Muscle layer of duodenum (tissue), 2 donors: ENCODE results near the gene SEMG2.

Source experiments
- H3K27ac ChIP-seq: one replicate; pipeline ENCODE4 v1.7.0; 2013; ENCODE audit warnings: mild to moderate bottlenecking, low read length
- H3K27me3 ChIP-seq: one replicate; pipeline ENCODE4 v1.7.0; 2013; ENCODE audit warnings: low read depth, mild to moderate bottlenecking, control low read depth, low read length
- H3K36me3 ChIP-seq, 2 donors: one replicate each; pipeline ENCODE4 v1.7.0; 2013; ENCODE audit warnings: low read length in 2 of 2, control low read depth in 1 of 2, mild to moderate bottlenecking in 1 of 2; ENCODE audit not compliant: insufficient read depth in 2 of 2, control insufficient read depth in 1 of 2
- H3K4me1 ChIP-seq, 2 donors: one replicate each; pipeline ENCODE4 v1.7.0; 2013; ENCODE audit warnings: low read length in 2 of 2, mild to moderate bottlenecking in 2 of 2, control low read depth in 1 of 2, moderate library complexity in 1 of 2; ENCODE audit not compliant: insufficient read depth in 2 of 2, control insufficient read depth in 1 of 2
- H3K4me3 ChIP-seq, 2 donors: one replicate each; pipeline ENCODE4 v1.7.0; 2013; ENCODE audit warnings: low read length in 2 of 2, low read depth in 1 of 2, mild to moderate bottlenecking in 1 of 2
- H3K9me3 ChIP-seq, 2 donors: one replicate each; pipeline ENCODE4 v1.7.0; 2013; ENCODE audit warnings: low read length in 2 of 2, control low read depth in 1 of 2, mild to moderate bottlenecking in 1 of 2; ENCODE audit not compliant: control insufficient read depth in 1 of 2
- donor health status: healthy.

SEMG2 gene, protein sequence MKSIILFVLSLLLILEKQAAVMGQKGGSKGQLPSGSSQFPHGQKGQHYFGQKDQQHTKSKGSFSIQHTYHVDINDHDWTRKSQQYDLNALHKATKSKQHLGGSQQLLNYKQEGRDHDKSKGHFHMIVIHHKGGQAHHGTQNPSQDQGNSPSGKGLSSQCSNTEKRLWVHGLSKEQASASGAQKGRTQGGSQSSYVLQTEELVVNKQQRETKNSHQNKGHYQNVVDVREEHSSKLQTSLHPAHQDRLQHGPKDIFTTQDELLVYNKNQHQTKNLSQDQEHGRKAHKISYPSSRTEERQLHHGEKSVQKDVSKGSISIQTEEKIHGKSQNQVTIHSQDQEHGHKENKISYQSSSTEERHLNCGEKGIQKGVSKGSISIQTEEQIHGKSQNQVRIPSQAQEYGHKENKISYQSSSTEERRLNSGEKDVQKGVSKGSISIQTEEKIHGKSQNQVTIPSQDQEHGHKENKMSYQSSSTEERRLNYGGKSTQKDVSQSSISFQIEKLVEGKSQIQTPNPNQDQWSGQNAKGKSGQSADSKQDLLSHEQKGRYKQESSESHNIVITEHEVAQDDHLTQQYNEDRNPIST

DNA sequence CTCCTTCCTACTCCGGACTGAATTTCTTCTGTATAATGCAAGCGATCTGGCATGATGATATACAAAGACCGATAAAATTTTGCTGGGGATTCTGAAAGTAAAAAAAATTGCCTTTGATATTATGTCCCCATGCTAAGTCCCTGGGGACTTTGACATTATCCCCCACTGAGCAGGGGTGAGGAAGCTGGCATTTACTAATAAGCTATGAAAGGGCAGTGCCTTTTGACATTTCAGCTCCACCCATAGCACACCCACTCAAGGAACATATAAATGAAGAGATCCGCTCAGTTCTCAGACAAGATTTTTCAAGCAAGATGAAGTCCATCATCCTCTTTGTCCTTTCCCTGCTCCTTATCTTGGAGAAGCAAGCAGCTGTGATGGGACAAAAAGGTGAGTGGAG is at the start of gene SEMG2:
TSS of gene SEMG2 (plus strand) at position 298 of the 400 bp plus-strand sequence. CDS start at position 315, 17 bp downstream.
- H3K27me3 ChIP-seq: peaks cover 4% of the 10 kb centered on the region
- H3K4me3 ChIP-seq: no peak within 1 kb of the TSS
- no peak within 1 kb of the TSS for H3K27ac ChIP-seq

DNA sequence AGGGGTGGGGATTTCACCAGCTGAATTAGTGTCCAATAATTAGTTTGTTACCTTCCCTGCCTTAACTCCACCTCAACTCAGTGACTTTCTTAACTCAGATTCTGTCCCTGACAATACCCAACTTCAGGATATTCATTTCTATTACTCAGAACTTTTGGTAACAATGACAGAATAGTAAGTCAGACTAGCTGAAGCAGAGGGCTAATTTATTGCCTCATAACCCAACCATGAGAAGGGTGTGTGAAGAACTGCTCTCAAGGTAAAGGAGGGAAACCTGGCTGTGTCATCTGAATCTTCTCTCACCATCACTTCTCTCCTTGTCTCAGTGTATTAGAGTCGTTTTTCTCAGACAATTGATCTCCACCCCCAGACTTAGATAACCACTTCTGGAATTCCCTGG is 47.7 kb upstream of the SEMG2 start:
- Histone ChIP-seq H3K36me3 (no peaks in the 10 kb centered on the region), H3K27ac (no peak overlapping the region), H3K4me1 (no peaks in the 10 kb centered on the region), H3K27me3 (no peaks in the 10 kb centered on the region), H3K9me3 (no peaks in the 10 kb centered on the region), H3K4me3 (no peak overlapping the region)

More for the DNA sequence above, at the start of gene SEMG2:
- Histone ChIP-seq H3K4me1 (no peaks in the 10 kb centered on the region), H3K9me3 (no peaks in the 10 kb centered on the region), H3K36me3 (no peaks in the 10 kb centered on the region)

DNA sequence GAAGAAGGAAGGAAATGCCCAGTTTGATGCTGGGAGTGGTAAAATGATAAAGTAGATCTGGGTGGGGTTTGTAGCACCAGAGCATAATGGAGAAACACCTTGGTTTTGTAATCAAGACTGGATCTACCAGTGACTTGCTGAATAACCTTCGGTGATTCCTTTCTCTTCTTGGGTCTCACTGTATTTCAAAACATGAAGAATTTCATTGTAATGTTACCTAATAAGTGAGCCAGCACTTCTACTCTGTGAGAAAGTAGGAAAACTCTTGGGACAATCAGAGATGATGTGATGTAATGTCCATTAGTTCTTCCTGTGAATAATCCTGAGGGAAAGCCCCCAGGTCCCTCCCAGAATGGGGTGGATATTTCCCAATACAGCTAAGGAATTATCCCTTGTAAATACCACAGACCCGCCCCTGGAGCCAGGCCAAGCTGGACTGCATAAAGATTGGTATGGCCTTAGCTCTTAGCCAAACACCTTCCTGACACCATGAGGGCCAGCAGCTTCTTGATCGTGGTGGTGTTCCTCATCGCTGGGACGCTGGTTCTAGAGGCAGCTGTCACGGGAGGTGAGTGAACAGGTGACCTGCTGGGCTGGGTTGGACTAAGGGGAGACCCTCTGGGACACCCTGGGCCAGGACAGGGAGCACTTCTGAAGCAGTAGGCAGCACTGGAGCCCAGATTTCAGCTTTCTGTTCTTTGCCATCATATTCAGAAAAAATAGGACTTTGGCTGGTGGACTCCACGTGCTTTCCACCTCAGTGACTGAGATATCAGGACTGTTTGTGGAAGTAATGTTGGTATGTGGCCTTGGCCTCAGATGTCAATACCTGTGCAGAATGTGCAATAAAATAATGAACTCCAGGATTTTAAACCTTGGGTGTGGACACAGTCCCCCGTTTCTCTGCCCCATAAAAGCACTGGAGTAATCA is 46.5 kb upstream of the SEMG2 start, which contains the start of gene PI3:
TSS of gene PI3 (plus strand) at position 469 of the 931 bp plus-strand sequence. CDS start at position 490, 21 bp downstream.
- no peaks in the 10 kb centered on the region for H3K36me3 ChIP-seq
- H3K4me1 ChIP-seq: no peaks in the 10 kb centered on the region
- no peaks in the 10 kb centered on the region for H3K9me3 ChIP-seq
- H3K4me3 ChIP-seq: no peak within 1 kb of the TSS
- H3K27ac ChIP-seq: no peak within 1 kb of the TSS
- H3K27me3 ChIP-seq: no peaks in the 10 kb centered on the region

DNA sequence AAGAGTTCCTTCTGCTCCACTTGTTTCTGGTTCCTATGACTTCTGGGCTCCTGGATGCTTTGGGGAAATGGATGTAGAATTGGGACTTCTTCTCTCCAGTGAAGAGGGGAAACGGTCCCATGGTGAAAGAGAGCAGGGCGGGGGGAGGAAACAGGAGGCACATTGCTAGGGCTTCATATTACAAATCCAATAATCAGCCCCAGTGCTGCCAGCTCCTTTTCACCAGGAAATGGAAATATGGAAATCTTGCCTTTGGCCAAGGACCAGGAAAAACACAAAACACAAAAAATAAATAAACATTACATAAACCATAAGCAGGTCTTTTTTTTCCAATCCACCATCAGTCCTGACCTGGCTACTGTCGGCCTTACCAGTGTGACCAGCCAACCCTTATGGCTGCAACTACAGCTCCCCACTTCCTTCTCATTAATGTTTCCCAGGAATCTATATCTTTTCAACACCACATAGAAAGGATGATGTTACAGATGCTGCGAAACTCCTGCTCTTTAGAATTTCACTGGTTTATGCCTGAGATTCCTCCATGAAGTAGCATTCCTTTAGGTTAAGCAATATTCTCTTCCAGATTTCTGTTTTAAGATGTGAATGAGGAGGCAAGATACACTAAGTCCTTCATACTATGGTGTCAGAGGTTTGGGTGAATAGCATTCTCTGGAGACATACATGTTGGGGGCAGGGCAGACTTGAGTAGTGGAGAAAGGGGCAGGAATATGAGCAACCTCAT is 44.5 kb upstream of the SEMG2 start:
- H3K36me3 ChIP-seq: no peaks in the 10 kb centered on the region
- no peak overlapping the region for H3K27ac ChIP-seq
- no peaks in the 10 kb centered on the region for H3K27me3 ChIP-seq
- no peaks in the 10 kb centered on the region for H3K9me3 ChIP-seq
- H3K4me3 ChIP-seq: no peak overlapping the region
- no peaks in the 10 kb centered on the region for H3K4me1 ChIP-seq

DNA sequence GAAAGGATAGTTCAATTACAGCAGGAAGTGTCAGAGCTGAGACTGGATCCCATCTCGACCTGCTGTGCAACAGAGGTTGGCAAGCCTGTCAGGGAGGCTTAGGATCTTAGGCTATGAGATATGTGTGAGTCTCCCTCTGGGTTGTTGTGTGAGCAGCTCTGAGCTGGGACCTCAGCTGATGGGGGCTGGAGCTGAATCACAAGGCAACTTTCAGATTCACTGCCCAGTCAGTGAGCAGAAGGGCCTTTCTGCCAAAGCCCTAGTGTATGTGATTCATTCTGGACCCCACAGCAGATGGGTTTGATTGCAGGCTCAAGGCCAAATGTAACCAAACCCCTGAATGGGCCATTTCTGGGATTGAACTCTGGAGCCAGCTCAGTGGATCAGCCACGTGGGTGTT is 42.0 kb upstream of the SEMG2 start:
- no peaks in the 10 kb centered on the region for H3K36me3 ChIP-seq
- no peak overlapping the region for H3K4me3 ChIP-seq
- H3K9me3 ChIP-seq: no peaks in the 10 kb centered on the region
- no peaks in the 10 kb centered on the region for H3K27me3 ChIP-seq
- no peak overlapping the region for H3K27ac ChIP-seq
- H3K4me1 ChIP-seq: no peaks in the 10 kb centered on the region

DNA sequence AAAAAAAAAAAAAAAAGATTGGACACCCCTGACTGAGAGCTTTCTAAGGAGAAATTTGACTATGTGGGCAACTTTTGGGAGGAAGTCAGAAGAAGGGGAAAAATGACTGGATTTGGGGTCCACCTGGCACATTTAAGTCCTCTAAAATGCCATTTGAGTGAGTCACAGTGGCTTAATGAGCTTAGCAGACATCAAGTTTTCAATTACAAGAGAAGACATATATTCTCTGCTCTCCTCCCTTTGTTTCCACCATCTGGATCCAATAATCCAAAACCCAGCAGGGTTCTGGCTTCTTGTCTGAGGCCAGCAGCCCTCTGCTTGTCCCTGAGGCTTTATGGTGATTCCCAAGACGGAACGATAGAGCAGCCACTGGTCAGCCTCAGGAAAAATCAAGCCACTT is 39.5 kb upstream of the SEMG2 start:
- Histone ChIP-seq H3K36me3 (no peaks in the 10 kb centered on the region), H3K27me3 (no peaks in the 10 kb centered on the region), H3K4me1 (no peaks in the 10 kb centered on the region), H3K9me3 (no peaks in the 10 kb centered on the region), H3K4me3 (no peak overlapping the region), H3K27ac (no peak overlapping the region)

DNA sequence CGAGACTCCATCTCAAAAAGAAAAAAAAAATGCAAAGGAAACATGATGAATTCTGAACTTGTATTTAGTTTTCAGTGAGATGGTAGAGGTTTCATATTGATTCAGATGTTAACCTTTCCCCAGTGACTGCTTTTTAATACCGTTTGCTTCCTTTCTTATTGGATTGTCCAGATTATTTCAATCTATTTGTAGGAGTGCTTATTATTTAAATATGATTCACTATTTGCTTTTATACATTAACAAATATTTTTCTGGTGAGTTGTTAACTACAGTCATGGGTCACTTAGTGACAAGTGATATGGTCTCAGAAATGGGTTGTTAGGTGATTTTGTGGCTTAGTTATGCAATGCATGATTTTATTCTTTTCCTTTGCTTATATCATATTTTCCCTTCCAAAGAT is 38.1 kb upstream of the SEMG2 start:
- Histone ChIP-seq H3K4me3 (no peak overlapping the region), H3K27ac (no peak overlapping the region), H3K9me3 (no peaks in the 10 kb centered on the region), H3K36me3 (no peaks in the 10 kb centered on the region), H3K4me1 (no peaks in the 10 kb centered on the region), H3K27me3 (no peaks in the 10 kb centered on the region)

DNA sequence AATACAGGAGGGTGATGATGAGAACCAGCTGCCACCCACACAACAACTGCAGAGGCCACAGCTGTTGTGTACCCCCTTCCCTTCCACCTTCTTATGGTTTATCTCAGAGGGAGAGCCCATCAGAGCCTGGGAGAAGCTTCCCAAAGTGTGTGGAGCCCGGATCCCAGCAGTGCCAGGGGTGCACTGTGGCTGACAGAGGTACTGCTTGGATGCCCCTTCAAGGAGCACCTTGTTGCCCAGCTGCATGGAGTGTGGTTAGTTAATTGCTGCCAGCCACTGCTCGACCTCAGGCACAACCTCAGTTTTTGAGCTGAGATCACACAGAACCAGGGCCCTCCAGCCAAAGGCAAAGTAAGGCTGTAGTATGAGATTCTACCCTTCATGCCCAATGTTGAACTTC is 33.5 kb upstream of the SEMG2 start:
- Histone ChIP-seq H3K9me3 (no peaks in the 10 kb centered on the region), H3K4me3 (no peak overlapping the region), H3K27ac (no peak overlapping the region), H3K4me1 (no peaks in the 10 kb centered on the region), H3K27me3 (no peaks in the 10 kb centered on the region), H3K36me3 (no peaks in the 10 kb centered on the region)

DNA sequence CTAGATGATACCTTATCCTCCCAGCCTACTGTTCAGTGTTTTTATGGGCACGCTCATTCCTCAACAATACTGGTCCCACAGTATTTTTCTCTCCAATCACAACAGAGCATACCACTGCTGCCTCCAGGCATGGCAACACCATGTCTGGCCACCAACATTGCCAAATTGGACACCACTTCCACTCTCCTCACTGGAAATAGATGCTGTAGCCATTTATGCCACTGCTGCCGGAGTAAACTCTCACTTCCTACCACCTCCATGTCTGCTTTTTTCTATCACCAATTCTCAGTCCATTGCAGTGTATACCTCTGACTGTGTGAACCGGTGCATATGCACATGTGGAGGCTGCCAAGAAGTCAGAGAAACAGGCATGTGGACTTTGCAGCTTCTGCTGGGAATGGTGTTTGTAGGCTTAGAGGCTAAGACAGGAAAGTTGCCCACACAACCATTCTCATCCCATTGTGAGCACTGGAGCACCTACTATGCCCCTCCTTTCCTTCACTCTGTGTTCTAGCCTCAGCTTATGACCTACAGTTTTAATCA is 32.0 kb upstream of the SEMG2 start:
- Histone ChIP-seq H3K27ac (no peak overlapping the region), H3K36me3 (no peaks in the 10 kb centered on the region), H3K27me3 (no peaks in the 10 kb centered on the region), H3K9me3 (no peaks in the 10 kb centered on the region), H3K4me3 (no peak overlapping the region), H3K4me1 (no peaks in the 10 kb centered on the region)

DNA sequence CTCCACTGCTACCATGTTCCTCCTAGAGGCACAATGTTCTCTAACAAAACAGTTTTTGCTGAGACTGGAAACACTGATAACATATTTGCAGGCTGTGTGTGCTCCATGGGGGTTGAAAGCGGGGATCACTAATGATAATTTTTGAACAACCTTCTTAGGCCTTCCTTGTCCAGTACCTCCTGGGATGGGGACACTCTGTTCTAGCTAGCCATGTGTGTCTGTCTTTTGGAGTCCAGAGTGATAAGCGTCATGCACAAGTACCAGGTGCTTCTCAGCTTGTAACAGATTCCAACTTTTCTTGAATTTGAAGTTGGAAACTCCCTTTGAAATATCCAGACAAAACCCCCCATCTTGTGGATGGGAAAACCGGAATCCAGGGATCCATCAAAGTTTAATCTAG is 31.3 kb upstream of the SEMG2 start:
- Histone ChIP-seq H3K27ac (no peak overlapping the region), H3K4me1 (no peaks in the 10 kb centered on the region), H3K36me3 (no peaks in the 10 kb centered on the region), H3K27me3 (no peaks in the 10 kb centered on the region), H3K4me3 (no peak overlapping the region), H3K9me3 (no peaks in the 10 kb centered on the region)
